HG03095 (cell line): ENCODE data around the gene SLAMF6.
"Not testable (repeated sequence)": the region's sequence is repeated elsewhere in the genome, so short reads cannot be mapped to it uniquely, and the experiment has no call there.

Experiments used
- ATAC-seq: cut with Tn5 transposase; IDR thresholded peaks from one replicate; pipeline ENCODE4 v1.9.1; 2021; ENCODE audit warnings: moderate library complexity; ENCODE audit not compliant: unreplicated experiment

SLAMF6 gene

GRCh38 chr1:160517519-160517918, 5.5 kb downstream of the SLAMF6 start:
- not testable (repeated sequence) for ATAC-seq

DNA sequence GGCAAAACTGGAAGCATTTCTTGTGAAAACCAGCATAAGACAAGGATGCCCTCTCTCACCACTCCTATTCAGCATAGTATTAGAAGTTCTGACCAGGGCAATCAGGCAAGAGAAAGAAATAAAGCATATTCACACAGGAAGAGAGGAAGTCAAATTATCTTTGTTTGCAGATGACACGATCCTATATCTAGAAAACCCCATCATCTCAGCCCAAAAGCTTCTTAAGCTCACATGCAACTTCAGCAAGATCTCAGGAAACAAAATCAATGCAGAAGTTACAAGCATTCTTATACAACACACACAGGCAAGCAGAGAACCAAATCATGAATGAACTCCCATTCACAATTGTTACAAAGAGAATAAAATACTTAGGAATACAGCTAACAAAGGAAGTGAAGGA, 7.1 kb downstream of the SLAMF6 start:
- ATAC-seq, result not testable (repeated sequence)

DNA sequence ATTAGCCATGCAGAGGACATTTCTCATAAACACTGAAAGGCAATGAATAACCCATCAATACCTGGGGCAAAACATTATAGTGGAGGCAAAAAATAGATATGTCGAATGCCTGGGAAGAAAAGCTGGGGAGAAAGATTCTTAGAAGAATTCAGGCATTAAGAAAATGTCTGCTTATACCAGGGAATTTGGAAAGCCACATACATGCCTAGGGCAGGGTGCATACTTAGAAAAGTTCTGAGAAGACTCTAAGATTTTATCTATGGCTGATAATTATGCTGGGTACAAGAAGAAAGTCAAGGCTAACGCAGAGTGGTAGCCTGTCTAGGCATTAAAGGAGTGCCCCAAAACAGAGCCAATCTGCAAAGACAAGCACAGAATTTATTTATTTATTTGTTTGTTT, 18.4 kb downstream of the SLAMF6 start:
- ATAC-seq, result no peak

- no peak for ATAC-seq
These were observed 20.0 kb downstream of the SLAMF6 start for GRCh38 chr1:160503087-160503486.

DNA sequence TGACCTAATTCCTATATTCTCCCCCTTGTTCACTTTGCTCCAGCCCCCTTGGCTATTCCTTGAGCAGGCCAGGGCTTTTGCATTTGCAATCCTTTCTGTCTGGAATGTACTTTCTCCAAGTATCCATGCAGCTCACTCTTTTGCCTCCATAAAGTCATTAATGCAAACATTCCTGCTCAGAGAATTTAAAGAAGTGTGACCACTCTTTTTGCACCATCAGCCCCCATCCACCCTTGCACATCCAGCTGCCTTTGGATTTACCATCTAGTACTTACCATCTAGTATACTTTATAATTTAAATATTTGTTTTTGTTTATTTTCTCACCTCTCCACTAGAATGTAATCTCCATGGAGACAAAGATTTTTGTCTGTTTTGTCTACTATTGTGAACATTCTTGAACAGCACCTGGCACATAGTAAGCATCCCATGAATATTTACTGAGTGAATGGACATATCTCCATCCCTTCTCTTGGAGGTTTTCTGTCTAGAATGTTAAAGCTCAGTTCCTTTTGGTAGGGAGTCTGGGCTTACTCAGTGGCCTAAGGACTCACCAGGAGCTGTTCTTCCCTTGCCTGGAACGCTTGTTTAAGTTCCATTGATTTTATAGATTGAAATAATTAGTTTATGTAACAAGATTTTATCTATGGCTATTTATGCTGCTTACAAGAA, 22.6 kb downstream of the SLAMF6 start:
- ATAC-seq, result no peak

- ATAC-seq, result no peak
These were observed 23.4 kb downstream of the SLAMF6 start for GRCh38 chr1:160499631-160500030.

DNA sequence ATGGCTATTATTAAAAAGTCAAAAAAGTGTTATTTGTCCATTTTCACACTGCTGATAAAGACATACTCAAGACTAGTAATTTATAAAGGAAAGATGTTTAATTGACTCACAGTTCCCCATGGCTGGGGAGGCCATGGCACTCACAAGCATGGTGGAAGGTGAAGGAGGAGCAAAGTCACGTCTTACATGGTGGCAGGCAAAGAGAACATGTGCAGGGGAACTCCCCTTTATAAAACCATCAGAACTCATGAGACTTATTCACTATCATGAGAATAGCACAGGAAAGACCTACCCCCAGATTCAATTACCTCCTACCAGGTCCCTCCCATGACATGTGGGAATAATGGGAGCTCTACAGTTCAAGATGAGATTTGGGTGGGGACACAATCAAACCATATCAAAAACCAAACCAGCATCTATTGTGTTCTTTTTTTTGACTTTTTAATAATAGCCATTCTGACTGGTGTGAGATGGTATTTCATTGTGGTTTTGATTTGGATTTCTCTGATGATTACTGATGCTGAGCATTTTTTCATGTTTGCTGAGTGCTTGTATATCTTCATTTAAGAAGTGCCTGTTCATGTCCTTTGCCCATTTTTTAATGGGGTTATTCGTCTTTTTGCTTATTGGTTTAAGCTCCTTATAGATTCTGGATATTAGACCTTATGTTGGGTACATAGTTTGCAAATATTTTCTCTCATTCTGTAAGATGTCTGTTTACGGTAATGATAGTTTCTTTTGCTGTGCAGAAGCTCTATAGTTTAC, 24.6 kb downstream of the SLAMF6 start:
- not testable (repeated sequence) for ATAC-seq

- no peak for ATAC-seq
These were observed 26.7 kb downstream of the SLAMF6 start for GRCh38 chr1:160496334-160496733.

- ATAC-seq, result no peak
These were observed 28.4 kb downstream of the SLAMF6 start for GRCh38 chr1:160494620-160495019.

- ATAC-seq, result no peak
These were observed 30.4 kb downstream of the SLAMF6 start for GRCh38 chr1:160492617-160493016.

DNA sequence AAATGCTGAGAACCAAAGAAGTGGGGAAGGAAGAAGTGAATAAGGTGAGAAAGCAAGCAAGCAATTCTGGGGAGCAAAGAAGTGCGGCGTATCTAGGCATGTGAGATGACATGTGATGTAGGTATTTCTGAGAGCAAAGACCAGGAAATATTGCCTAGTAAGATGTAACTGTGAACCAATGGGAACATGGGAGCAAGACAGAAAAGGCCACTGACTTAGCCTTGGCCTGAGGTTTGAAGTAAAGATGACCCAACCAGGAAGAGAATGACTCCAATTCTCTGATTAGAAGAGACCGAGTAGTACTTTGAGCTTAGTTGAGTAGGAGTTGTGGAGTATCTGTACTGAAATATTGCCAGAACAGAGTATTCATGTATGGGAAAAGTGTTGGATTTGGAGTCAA, 31.1 kb downstream of the SLAMF6 start:
- ATAC-seq, result no peak

GRCh38 chr1:160491017-160491416, 32.0 kb downstream of the SLAMF6 start:
- ATAC-seq, result no peak

- ATAC-seq, result no peak
These were observed 33.4 kb downstream of the SLAMF6 start for GRCh38 chr1:160489513-160490261.

DNA sequence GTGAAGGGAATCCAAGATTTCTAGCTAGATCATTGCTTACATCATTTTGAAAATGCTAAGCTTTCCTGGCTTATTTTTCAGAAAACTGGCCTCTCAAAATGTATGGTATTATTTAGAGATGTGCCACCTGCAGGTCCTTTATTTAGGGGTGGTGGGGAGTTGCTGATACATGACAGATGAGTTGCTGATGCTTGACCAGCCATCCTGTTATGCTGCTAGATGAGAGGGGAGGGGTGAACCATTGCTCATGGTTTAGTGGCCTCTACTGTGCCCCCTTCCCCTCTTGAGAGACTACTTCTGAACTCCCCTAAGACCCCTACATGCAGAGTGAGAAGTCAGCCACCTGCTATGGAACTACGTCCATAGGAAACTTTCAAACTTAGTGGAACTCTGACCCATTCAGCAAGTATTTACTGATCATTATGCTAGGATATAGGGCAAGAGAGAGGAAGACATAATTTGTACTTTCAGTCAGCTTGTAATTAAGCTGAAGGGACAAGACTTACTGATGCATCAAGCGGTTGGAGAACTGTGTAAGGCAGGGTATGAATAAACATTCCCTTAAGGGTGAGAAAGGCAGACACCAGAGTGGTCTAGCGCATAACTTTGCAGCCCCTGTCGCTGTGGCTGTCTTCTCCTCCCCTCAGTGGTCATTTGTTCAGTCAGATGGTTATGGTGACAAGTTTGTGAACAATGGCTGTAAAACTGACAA, 34.6 kb downstream of the SLAMF6 start:
- no peak for ATAC-seq

- ATAC-seq, result no peak
These were observed 36.6 kb downstream of the SLAMF6 start for GRCh38 chr1:160486453-160486852.

- ATAC-seq, result no peak
These were observed 39.4 kb downstream of the SLAMF6 start for GRCh38 chr1:160483505-160484185.

DNA sequence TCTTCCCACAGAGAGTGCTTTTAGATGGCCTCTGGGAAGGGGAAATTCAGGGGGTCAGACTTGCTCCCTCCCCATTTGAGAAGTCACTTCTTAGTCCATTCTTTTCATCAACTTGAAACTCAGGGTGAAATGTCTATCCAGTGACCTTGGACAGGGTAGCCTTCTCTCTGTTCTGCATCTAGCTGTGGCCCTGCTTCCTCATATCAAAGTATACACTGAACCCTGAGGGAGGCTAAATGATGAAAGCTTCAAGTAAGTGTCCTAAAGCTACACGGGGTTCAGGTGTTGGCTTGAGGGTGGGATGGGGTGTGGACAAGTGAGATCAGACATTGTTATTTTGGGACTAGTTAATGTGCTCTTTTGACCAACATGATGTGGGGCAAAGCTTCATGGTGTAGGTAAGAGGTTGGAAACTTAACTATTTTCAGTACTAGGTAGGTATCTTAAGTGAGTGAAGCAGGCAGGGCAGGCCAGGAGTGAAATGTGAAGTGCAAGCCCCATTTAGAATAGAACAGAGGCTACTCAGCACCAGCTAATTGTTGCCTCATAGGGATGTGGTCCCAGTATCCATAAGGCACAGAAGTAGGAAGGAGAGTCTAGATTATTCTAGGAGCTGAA, 41.0 kb downstream of the SLAMF6 start:
- no peak for ATAC-seq

DNA sequence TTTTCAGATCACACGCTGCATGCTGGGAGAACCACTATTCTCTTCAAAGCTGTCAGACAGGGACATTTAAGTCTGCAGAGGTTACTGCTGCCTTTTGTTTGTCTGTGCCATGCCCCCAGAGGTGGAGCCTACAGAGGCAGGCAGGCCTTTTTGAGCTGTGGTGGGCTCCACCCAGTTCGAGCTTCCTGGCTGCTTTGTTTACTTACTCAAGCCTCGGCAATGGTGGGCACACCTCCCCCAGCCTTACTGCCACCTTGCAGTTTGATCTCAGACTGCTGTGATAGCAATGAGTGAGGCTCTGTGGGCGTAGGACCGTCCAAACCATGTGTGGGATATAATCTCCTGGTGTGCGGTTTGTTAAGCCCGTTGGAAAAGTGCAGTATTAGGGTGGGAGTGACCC, 42.3 kb downstream of the SLAMF6 start:
- ATAC-seq, result not testable (repeated sequence)

GRCh38 chr1:160479091-160479490, 44.0 kb downstream of the SLAMF6 start:
- not testable (repeated sequence) for ATAC-seq
